BJ (cell line): Measurements from ENCODE around the gene LRRC17. TPM values are rescaled to one million over a fixed set of nuclear protein-coding genes. Genes with fewer than 3 reads are reported as not detected.
"Not testable (repeated sequence)": the region's sequence is repeated elsewhere in the genome, so short reads cannot be mapped to it uniquely, and the experiment has no call there.

Experiments used
- CTCF ChIA-PET: fragments of 350-600 bp; formaldehyde crosslinking; extraction: SDS; loops from one replicate; lab custom pipeline; 2021; ENCODE audit warnings: antibody characterized with exemption, inconsistent platforms; lab: Yijun Ruan, JAX
- POLR2A ChIA-PET: fragments of 300-600 bp; sonication (Branson Sonifier 250); formaldehyde crosslinking; extraction: SDS; loops from one replicate; lab custom pipeline; 2021; ENCODE audit warnings: antibody characterized with exemption; lab: Charles Lee
- DNase-seq: peaks from one replicate; pipeline ENCODE4 v3.0.0-alpha.2; 2011; ENCODE audit warnings: low read depth
- H3K27me3 ChIP-seq: 2 replicates; pipeline ENCODE4 v1.6.0; 2011; ENCODE audit warnings: low read length; ENCODE audit not compliant: control insufficient read depth, insufficient read depth
- H3K36me3 ChIP-seq: 2 replicates; pipeline ENCODE4 v1.5.1; 2011; ENCODE audit warnings: low read length; ENCODE audit not compliant: control insufficient read depth, insufficient read depth
- H3K4me3 ChIP-seq: 2 replicates; pipeline ENCODE4 v1.5.1; 2011; ENCODE audit warnings: low read depth, mild to moderate bottlenecking, control low read depth, low read length
- CTCF ChIP-seq: IDR thresholded peaks from 2 replicates; pipeline ENCODE4 v1.5.1; 2011; ENCODE audit warnings: low read depth, mild to moderate bottlenecking, control low read depth, inconsistent platforms, low read length, moderate library complexity; ENCODE audit not compliant: insufficient read depth
- polyA plus RNA-seq: library from polyadenylated mRNA; depleted of rRNA; stranded (reverse); fragments of >200 nt; gene quantifications from 2 replicates; pipeline ENCODE4 v1.2.3, GENCODE V29; 2011

LRRC17 gene
- polyA plus RNA-seq, 1 experiment = 2.4 TPM

- no peak overlapping the region for H3K4me3 ChIP-seq
- DNase-seq = no peak
- POLR2A ChIA-PET = no interaction called here
- H3K36me3 ChIP-seq = no peaks in the 10 kb centered on the region
- CTCF ChIA-PET = no interaction called here
- no peaks in the 10 kb centered on the region for H3K27me3 ChIP-seq
- no peak for TF ChIP-seq CTCF
Measured at GRCh38 chr7:102953406-102953805, 40.6 kb downstream of the LRRC17 start.

GRCh38 chr7:102954359-102954758 lies 41.6 kb downstream of the LRRC17 start:
- POLR2A ChIA-PET = not testable (repeated sequence)

GRCh38 chr7:102958004-102958403 lies 45.2 kb downstream of the LRRC17 start:
- DNase-seq, CTCF ChIA-PET, POLR2A ChIA-PET, H3K27me3 ChIP-seq, H3K4me3 ChIP-seq, H3K36me3 ChIP-seq: not testable (repeated sequence)

More at GRCh38 chr7:102954359-102954758, 41.6 kb downstream of the LRRC17 start:
- H3K36me3 ChIP-seq, H3K4me3 ChIP-seq, DNase-seq, H3K27me3 ChIP-seq, CTCF ChIA-PET: not testable (repeated sequence)

GRCh38 chr7:102961993-102962392 lies 49.2 kb downstream of the LRRC17 start:
- H3K4me3 ChIP-seq, H3K36me3 ChIP-seq, H3K27me3 ChIP-seq, POLR2A ChIA-PET, CTCF ChIA-PET, DNase-seq: not testable (repeated sequence)

GRCh38 chr7:102966465-102966864 lies 53.7 kb downstream of the LRRC17 start:
- ChIA-PET CTCF (no interaction called here), POLR2A (no interaction called here)
- H3K36me3 ChIP-seq = no peaks in the 10 kb centered on the region
- no peak overlapping the region for H3K4me3 ChIP-seq
- H3K27me3 ChIP-seq = no peaks in the 10 kb centered on the region
- DNase-seq = no peak
- TF ChIP-seq CTCF = no peak

GRCh38 chr7:102967798-102968197 lies 55.0 kb downstream of the LRRC17 start:
- no peak for DNase-seq
- ChIA-PET POLR2A (no interaction called here), CTCF (no interaction called here)
- no peak for TF ChIP-seq CTCF
- Histone ChIP-seq H3K36me3 (no peaks in the 10 kb centered on the region), H3K4me3 (no peak overlapping the region), H3K27me3 (no peaks in the 10 kb centered on the region)

GRCh38 chr7:102973096-102973802 lies 60.4 kb downstream of the LRRC17 start:
- ChIA-PET CTCF (interaction anchor here (1.1 kb wide), 1 partner anchor 16 kb away, joined by 3 read pairs; no protein-coding TSS in a partner anchor), POLR2A (no interaction called here)
- Histone ChIP-seq H3K36me3 (no peaks in the 10 kb centered on the region), H3K27me3 (no peaks in the 10 kb centered on the region), H3K4me3 (no peak overlapping the region)
- TF ChIP-seq CTCF = no peak
- DNase-seq = no peak
